A375 (cell line): ENCODE data around the gene SIX6. TPM values are rescaled to one million over a fixed set of nuclear protein-coding genes. Genes with fewer than 3 reads are reported as not detected.

ENCODE experiments used
- small RNA-seq: library from RNA; depleted of rRNA; stranded (forward); fragments of <200 nt; gene quantifications from one replicate; pipeline ENCODE3, GENCODE V24; 2014
- total RNA-seq: library from RNA; depleted of rRNA; stranded (reverse); fragments of >200 nt; shearing (Covaris generic); gene quantifications from 2 replicates; pipeline ENCODE4 v1.2.3, GENCODE V29; 2014; rRNA removed

Gene SIX6
- 0.08 TPM in 1 of 2 replicates, not detected in the other for total RNA-seq

GRCh38 chr14:60508707-60509437 lies at the start of gene SIX6:
Gene SIX6, plus strand, starts transcription at chr14:60509146. Its CDS starts 253 bp downstream, at chr14:60509399.

GRCh38 chr14:60485598-60486251 lies 23.2 kb upstream of the SIX6 start, which contains the start of gene C14orf39:
Gene C14orf39, minus strand, starts transcription at chr14:60486063. Its CDS starts 985 bp downstream, at chr14:60485078.

Small RNA genes within 50 kb of the gene (small RNA-seq; reads per million reads assigned to genes)
- not detected for gene AL049874.4

Other genes starting within 250 kb of the SIX6 start
- 0.40 TPM in 1 of 2 replicates, not detected in the other for gene C14orf39, start 23.1 kb upstream of the SIX6 start, total RNA-seq
- gene SIX1, start 140.3 kb downstream of the SIX6 start, total RNA-seq: 7.7 and 11.8 TPM in 2 replicates
- gene SIX4, start 215.2 kb downstream of the SIX6 start, total RNA-seq: 7.5 and 11.8 TPM in 2 replicates
- 33.2 and 54.5 TPM in 2 replicates for gene MNAT1, start 225.6 kb downstream of the SIX6 start, total RNA-seq